Esophagus muscularis mucosa (tissue), 2 donors: ENCODE data around the gene JMJD7.

Experiments
- POLR2A ChIP-seq: fragments of 450-650 bp; IDR thresholded peaks from one replicate; pipeline ENCODE4 v1.6.1; 2017; ENCODE audit warnings: antibody characterized with exemption, moderate library complexity, mild to moderate bottlenecking, low read depth
- POLR2AphosphoS5 ChIP-seq, 2 donors: sonication (generic); formaldehyde crosslinking; IDR thresholded peaks; one replicate each; pipeline ENCODE4 v1.6.1; 2017; ENCODE audit warnings: antibody characterized with exemption in 2 of 2

- TF ChIP-seq POLR2A (no peak), POLR2AphosphoS5 (IDR thresholded peaks at IDR 0.05) (no peak)
Observed at GRCh38 chr15:41843571-41843970, 15.7 kb downstream of the JMJD7 start.
